Embryonic facial prominence (tissue), 1 donor: ENCODE measurements around the gene XXYLT1.

Source experiments
- DNase-seq: peaks from one replicate; pipeline ENCODE4 v3.0.0-alpha.2; 2016; ENCODE audit errors: extremely low spot score

The XXYLT1 gene

DNA sequence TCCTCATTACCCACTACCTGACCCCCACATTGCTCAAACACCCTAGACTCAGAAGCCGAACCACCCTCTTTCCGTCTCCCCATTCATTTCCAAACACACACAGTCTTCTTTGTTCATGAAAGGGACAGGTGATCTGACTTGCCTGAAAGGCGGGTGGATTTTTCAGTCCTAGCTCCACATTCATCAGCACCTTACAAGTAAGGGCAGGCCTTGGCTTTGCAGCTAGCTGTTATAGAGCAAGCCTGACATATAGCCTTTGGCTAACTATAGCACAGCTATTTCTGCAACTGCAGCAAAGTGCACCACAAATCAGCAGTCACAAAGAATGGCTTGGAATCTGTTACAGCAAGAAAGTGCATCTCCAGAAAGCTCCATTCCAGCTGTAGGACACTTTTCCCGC is 139.8 kb downstream of the XXYLT1 start:
- DNase-seq: no peak

DNA sequence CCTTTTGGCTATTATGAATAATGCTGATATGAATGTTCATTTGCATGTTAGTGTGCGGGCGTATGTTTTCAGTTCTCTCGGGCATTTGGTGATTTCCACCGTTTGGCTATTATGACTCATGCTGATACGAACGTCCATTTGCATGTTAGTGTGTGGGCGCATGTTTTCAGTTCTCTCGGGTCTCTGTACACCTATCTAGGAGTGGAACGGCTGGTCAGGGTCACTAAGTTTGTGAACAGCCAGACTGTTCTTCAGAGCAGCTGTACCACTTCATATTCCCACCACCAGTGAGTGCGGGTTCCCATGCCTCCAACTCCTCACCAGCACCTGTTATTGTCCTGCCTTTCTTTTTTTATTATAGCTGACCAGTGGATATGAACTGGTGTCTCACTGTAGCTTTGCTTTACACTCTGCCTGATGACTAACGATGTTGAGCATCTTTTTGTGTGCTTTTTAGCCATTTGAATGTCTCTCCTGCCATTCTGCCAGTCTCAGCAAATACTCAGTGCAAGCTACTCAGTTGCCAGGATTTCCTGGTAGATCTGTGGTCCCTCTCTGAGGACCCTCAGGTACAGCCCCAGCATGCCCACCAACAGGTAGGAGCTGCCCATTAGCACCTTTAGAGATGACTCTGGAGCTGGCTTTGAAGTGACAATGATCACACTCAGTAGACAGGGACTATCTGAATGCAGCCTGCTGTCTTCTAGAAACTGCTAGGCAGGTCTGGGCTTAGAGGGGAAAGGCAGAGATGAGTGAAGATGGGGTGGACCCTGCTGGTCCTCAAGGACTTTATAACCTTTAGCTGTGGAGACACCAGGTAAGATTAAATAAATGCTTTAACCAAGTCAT is 141.1 kb downstream of the XXYLT1 start:
- DNase-seq: no peak

DNA sequence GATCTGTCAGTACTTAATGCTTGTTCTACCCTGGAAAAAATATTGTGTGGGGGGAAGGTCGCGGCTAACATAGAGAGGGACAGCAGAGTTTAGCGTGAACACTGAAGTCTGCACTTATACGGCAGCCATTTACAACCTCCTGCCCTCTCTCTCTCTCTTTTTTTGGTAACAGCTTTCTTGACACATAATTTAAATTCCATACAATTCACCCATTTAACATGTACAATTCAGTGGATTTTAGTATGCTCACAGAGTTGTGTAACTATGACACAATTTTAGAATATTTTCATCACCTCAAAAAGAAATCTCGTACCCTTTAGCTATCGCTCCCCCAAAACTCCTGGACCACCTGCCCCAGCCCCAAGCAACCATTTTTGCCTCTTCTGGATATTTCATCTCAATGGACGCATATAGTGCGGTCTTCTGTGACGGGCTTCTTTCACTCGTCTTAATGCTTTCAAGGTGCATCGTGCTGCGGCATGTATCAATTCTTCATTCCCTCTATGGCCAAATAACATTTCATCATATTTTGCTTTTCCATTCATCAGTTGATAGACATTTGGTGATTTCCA is 141.8 kb downstream of the XXYLT1 start:
- DNase-seq: no peak

DNA sequence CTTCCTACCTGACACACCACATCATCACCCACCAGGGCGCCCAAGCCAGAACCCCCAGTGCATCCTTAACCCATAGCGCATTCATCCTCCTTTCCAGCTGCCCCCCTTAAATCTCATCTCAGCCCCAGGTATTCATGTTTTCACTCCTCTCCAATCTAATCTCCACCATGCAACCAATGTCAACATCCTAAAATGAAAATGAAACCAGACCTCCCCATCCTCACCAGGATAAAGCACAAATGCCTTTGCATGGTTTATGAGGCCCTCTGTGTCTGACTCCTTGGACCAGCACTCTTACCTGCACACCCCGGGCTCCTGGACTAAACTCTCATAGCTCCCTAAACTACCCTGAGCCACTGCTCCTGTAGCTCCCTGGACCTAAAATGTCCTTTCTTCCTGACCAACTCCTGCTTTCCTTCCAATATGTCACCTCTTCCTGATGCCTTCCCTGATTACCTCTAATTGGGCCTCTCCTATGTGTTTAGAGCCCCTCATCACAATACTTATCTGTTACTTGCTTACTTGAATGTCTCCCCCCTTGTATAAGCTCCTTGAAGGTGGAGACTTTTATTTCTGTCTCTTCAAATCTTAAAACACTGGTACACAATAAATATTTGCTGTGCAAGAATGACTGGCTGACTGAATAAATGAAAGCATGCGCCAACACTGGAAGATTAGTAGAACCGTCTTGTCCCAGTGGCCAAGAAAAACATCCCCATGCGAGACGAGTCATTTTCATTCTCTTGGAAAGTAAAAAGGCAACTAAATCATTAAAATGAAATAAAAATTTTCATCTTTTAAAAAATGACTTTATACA is 142.5 kb downstream of the XXYLT1 start:
- DNase-seq: no peak

DNA sequence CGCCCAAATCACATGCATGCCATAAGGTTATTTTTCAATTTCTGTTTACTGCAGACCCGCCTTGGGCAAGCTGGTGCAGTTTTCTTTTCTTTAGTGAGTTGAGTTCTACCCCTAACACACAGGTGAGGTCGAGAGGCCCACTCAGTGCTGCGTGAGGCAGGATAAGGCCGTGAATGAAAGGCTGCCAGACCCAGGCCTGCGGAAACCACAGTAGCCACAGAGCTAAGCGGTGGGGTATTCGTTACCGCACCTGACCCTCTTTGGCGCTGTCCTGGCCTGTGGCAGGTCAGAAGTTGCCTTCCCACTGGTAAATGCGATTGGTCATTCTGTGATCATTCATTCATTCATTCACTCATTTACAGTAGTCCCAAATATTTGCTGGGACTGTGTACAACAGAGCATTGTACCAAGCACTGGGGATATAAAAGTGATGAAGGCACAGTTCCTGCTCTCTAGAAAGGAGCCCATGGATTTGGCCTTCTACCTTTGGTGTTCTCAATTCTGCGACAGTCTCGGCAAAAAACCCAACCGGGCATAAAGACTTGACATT is 144.8 kb downstream of the XXYLT1 start:
- no peak for DNase-seq

DNA sequence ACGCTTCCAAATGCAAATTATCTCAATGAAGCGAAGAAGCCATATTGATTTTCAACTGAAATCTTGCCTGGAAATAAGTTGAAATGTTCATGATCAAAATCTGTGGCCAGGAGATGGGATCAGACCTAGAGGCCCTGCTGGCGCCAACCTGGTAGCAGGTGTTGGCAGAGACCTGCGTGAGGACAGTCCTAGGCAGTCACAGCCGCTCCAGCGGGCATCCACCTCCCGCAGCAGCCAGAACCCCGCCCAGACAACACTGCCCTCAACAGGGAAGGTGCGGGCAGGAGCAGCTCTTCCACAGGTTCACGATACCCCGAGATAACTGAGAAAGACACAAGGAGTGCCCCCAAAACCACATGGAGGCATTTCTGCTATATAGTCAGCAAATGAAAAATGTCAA is 145.3 kb downstream of the XXYLT1 start:
- no peak for DNase-seq

DNA sequence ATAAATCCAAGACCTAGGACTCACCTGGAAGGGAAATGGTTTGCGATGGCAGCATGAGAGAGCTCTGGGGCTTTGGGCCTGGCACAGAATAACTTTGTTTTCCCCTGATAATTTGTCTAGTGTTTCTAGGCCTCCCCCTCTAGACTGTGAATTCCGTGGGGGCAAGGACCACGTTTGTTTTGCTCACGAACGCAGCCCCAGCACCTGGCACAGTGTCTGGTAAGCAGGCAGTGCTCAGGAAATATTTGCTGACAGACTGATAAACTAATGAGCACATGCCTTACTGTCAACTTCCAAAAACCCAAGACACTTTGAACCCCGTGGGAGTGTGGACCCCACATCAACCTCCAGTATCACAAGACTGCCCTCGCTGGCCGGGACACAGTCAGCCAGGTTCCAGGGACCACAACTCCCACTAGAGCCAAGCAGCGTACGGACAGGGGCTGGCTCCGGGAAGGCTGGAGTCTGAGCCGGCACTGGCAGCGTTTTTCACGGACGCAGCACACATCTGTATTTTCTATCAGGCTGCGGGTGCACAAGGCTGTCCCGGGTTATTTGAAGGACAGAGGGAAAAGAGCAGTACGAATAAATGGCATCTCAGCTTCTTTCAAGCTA is 146.5 kb downstream of the XXYLT1 start:
- DNase-seq: no peak

DNA sequence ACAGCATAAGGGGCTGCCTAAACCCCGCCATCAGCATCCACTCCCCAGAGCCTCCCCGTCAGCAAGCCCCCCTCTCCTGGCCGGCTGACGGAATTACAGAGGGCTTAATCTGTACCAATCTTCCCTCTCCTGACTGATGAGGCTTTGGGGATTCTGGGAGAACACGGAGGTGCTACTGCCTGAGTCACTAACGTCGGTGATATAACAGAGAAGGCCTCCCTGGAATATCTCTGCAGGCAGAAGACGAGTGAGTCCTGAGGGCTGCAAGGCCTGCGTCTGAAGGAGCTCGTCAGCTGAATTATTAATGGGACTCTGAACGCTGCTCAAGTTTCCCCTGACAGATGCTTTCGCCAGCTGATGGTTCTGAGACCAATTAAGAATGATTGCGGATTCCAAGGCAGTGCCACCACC is 147.7 kb downstream of the XXYLT1 start:
- no peak for DNase-seq

DNA sequence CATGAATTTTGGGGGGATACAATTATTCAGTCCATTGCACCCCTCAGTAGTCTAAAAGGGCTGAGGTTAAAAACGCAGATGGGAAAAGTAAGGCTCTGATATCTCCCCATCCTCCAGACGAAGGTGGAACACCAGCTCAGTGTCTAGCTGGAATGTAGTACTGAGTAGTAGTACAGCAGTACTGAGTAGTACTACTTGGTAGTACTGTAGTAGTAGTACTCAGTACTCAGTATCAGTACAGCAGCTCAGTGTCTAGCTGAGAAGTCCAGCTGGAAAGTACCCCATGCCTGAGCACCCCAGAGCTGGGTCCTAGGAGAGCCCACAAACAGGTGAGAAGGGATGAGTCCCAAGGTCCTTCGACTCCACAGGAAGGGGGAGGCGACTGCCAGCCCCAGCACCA is 148.7 kb downstream of the XXYLT1 start:
- no peak for DNase-seq

DNA sequence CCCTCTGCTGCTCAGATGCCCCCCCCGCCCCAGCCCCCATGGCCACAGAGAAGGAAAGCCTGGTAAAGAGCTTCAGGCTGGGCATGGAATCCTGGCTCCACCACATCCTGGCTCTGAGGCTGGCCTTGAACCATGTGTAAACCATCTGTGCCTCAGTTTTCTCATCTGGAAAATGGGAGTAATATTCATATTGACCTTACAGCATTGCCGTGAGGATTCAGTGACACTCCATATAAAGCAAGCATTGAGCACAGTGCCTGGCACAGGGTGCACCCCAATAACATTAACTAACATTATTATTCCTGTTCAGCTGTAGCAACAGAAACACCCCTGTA is 150.7 kb downstream of the XXYLT1 start:
- DNase-seq: no peak

DNA sequence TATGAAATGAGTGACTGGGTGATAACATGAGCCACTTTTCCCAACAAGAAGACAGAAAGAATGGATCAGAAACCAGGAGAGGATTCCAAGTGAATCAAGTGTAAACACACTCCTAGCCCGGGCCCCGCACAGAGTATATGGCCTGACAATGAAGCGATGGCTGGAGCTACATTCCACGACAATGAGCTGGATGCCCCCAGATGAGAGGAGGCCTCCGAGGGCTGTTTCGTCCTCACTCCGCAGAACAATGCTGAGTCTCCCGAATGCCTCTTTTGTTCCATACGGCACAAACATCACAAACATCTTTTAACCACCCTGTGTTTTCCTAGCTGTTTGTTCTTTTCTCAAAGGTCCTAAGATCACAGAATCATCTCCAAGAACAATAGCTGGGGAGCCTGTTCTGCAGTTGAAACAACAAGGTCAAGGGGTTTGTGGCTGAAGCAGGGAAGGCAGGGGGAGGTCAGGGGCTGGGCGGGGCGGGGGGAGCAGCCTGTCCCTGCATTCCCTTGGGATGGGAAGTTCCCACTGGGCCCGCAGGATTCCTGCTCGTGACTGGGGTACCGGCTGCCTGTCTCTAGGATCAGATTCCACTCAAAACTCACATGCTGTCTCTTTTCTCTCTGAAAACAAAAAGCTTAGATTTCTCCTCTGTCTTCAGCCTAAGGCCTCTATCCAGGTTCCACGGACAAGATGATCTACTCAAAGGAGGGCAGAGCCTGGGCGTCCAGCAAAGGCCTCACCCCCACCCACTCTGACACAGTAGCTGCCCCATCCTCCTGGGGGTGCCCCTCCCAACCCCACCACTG is 151.3 kb downstream of the XXYLT1 start:
- no peak for DNase-seq

DNA sequence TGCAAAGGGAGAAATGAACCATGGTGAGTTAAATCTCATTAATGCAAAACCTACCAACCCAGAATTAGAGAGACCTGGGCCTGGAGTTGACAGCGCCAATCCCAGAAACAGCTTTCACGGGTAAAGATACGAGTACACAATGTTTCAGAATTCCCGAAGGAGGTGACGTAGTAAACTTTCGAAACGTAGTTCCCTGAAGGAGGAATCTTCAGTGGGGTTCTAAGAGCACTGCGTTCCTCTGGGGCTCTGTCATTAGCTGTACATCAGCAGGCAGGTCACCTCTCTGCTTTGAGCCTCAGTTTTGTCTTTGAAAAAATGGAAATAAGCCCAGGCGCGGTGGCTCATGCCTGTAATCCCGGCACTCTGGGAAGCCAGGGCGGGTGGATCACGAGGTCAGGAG is 152.3 kb downstream of the XXYLT1 start:
- no peak for DNase-seq

DNA sequence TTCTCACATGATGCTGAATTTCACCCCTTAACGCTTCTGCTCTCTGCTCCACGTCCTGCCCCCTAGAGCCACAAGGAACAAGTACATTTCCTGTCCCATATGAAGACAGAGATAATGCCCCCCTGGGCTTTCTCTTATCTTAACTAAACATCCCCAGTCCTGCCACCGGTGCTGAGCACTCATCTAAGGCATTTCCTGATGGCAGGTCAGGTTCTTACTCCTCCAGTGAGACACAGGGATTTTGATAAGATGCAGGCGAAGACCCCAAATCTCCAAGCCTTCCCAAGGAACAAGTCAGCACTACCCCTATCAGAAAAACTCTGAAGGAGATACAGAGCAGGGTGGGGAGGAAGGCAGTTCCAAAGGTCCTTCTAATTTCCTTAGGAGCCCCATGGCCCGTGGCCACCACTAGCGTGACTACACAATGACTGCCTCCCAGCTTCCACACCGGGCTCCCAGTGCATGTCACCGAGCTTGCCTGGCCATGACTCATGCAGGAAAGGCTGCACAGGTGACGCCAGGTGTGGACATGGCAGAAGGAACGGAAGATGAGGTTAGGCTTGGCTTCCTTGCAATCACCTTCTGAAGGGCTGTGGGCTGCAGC is 152.9 kb downstream of the XXYLT1 start:
- no peak for DNase-seq

DNA sequence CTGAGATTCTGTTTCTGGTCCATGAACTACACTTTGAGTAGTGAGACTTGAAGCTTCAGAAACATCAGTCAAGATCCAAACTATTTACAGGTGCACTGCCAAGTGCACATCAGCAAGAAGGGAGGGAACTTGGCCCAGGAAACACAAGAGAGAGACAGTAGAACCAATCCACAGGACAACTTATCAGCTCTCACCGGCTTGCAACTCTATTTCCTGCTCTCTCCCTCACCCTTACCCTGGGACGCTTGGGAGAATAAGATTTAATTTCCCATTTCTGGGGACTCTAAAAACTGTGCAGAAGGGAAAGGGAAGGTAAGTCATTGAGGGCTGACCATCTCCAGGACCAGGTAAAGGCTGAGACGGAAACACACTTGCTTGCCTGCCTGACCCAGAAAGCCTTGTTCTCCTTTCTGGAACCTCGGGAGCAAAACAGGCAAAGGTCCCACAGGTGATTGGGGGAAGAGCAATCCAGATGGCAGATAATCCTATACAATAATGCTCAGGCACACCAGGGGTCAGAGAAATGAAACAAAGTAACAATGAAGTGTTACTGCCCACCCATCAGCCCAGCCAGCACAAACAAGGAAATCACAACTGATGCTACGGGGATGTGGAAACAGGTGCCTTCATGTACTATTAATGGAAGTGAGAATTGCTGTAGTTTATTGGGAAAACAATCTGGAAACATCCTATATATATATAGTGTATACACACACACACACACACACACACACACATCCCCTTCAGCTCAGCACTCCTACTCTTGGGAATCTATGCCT is 154.4 kb downstream of the XXYLT1 start:
- DNase-seq: no peak

DNA sequence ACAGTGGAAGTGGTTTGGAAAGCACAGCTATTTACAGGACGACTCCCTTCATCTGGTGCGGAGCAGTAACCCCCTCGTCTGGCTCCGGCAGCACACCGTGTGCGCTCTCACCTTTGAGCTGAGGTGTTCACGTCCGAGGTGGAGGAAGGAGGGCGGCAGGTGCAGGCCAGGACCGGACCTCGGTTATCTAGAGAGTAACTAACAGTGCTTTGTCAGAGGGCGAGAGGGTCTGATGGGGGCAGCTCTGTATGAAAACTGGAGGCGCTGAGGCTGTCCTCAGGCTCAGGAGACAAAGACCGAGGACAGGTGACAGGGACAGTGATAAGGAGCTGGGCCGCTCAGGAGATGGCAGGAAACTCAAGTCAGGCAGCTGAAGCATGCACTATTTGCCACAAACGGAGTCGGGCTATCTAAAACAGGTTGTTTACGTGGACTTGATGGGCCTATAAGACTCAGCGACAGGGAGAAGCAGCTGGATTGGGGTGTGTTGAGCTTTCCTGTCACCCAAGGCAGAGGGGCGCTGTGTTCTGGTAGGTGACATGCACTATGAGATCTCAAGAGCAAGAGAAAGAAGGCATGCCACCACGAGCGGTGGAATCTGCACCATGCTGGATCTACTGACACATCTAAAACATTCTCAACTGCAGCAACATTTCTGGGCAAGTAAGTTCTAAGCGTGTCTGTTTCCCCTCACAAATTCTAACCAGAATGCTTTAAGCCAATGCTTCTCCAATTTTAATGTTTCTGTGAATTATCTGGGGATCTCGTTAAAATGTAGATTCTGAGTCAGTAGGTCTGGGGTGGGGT is 155.2 kb downstream of the XXYLT1 start:
- no peak for DNase-seq

DNA sequence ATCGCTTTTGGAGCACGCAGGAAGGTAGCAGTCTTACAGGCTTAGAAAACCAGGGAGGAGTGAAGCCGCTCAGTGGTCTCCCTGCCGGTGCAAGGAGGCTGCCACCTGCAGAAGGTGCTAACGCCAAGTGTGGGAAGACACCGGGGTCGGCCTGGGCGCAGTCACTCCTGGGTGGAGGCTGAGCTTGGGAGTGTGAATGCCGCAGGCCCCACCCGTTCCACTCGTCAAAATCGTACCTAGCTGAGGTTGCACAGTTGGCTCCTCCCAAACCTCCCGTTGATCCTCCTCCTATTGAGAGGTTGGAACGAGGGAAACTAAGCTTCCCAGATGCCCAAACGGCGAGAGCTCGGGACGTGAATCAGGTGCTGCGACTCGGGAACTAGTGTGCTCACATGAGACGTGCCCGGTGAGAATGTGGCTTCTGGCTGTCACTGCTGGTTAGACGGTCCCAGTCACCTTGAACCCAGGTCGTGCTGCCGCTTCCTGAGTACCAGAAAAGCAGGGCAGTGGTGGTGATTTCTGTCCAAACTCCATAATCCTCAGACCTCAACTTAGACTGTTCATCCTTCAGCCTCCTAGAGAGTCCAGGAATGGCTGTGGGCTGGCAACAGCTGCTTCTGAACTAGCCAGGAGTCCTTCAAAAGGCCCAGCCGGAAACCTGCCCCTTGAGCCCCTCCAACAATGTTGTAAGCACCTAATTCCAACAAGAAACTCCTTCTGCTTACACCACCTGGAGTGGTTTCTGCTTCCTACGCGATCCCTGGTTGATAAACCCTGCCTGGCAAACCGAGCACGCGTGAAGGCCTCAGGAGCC is 156.0 kb downstream of the XXYLT1 start:
- no peak for DNase-seq

DNA sequence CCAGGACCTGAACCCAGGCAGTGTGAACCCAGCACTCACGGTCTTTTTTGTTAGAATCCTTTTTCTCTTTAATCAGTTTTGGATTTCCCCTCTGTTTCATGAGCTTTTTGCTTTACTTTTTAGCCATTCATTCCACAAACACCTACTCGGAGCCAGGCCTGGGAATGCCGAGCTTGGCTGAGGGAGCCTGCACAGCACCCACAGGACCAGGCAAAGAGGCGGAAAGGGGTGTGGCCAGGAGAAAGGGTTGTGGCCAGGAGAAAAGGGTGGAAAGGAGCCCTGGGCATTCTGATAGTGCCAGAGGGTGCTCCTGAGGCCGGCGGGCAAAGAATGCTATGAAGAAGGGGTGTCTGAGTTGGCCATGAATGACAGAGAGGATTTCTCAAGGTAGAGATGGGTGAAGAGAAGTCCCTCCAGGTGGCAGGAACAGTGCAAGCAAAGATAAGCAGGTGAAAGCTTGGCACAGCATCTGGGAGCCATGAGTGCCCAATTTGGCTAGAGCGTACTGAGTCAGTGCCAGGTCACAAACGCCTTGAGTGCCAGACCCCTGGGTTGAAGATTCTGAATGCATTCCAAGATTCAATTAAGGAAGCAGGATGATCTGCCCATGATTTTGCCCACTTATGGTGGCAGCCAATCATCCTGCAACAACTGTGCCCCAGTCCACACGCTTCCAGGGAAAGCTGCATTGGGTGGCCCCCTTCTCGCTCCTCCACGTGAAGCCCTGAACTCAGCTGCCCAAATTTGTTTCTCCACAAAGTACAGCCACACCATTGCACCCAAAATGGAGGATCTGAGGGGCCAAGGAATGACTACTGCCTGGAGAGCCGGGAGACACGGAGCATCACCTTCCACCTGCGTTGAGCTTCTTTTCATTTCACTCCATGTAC is 157.2 kb downstream of the XXYLT1 start:
- no peak for DNase-seq
